ENCODE measurements around the gene BRICD5.
"Not testable (repeated sequence)": the region's sequence is repeated elsewhere in the genome, so short reads cannot be mapped to it uniquely, and the experiment has no call there.

BRICD5 gene

GRCh38 chr16:2210386-2211365 is at the start of gene BRICD5:
Gene BRICD5 (minus strand): TSS chr16:2210863. CDS start chr16:2210833, 30 bp downstream.
- DNase-seq: no peak

GRCh38 chr16:2260250-2260649 is 49.6 kb upstream of the BRICD5 start:
- DNase-seq: no peak

GRCh38 chr16:2258530-2258929 is 47.9 kb upstream of the BRICD5 start:
- DNase-seq: not testable (repeated sequence)

GRCh38 chr16:2257726-2258125 is 47.1 kb upstream of the BRICD5 start:
- DNase-seq: no peak

- no peak for DNase-seq
Observed at GRCh38 chr16:2256531-2257140, 46.0 kb upstream of the BRICD5 start.

GRCh38 chr16:2253293-2253692 is 42.6 kb upstream of the BRICD5 start:
- DNase-seq: no peak

- no peak for DNase-seq
Observed at GRCh38 chr16:2252806-2253148, 42.1 kb upstream of the BRICD5 start.

- DNase-seq: peak; percentile 92 to 96
Observed at GRCh38 chr16:2251296-2252111, 40.8 kb upstream of the BRICD5 start, which contains the start of gene ECI1. Gene ECI1 (minus strand): TSS chr16:2251587. CDS start chr16:2251566, 21 bp downstream.

- peak in 1 of 2 experiments; percentile 52 for DNase-seq
Observed at GRCh38 chr16:2250652-2251295, 40.1 kb upstream of the BRICD5 start.

- DNase-seq: no peak
Observed at GRCh38 chr16:2246301-2246885, 35.7 kb upstream of the BRICD5 start.

GRCh38 chr16:2244926-2245795 is 34.5 kb upstream of the BRICD5 start:
- DNase-seq: no peak

GRCh38 chr16:2244301-2244700 is 33.6 kb upstream of the BRICD5 start:
- no peak for DNase-seq

GRCh38 chr16:2243781-2244180 is 33.1 kb upstream of the BRICD5 start:
- no peak for DNase-seq

- DNase-seq: no peak
Observed at GRCh38 chr16:2243031-2243528, 32.4 kb upstream of the BRICD5 start.

GRCh38 chr16:2242598-2242997 is 31.9 kb upstream of the BRICD5 start:
- no peak for DNase-seq

GRCh38 chr16:2240331-2240730 is 29.7 kb upstream of the BRICD5 start:
- not testable (repeated sequence) for DNase-seq

GRCh38 chr16:2238838-2239675 is 28.4 kb upstream of the BRICD5 start:
- DNase-seq: peak in 1 of 2 experiments; percentile 62

GRCh38 chr16:2238150-2238837 is 27.6 kb upstream of the BRICD5 start:
- DNase-seq: no peak

GRCh38 chr16:2237493-2238149 is 27.0 kb upstream of the BRICD5 start:
- DNase-seq: no peak
